Stomach (tissue), 9 donors: Measurements from ENCODE around the gene ATOH8. TPM values are rescaled to one million over a fixed set of nuclear protein-coding genes. Genes with fewer than 3 reads are reported as not detected.

Experiments used
- DNase-seq, 2 donors: peaks; one replicate each; pipeline versions ENCODE4 v3.0.0 to v3.0.0-alpha.2; 2013 to 2019
- H3K27ac ChIP-seq, 5 donors: fragments of 200-600 bp in 4 of 5; sonication (generic) in 4 of 5; one replicate each; pipeline ENCODE4 v1.5.1; 2013 to 2019; ENCODE audit warnings: mild to moderate bottlenecking in 1 of 5, moderate library complexity in 1 of 5
- H3K27me3 ChIP-seq, 3 donors: fragments of 200-600 bp; sonication (generic); one replicate each; pipeline ENCODE4 v1.5.1; 2017 to 2019; ENCODE audit warnings: mixed run types in 1 of 3
- H3K36me3 ChIP-seq, 4 donors: fragments of 200-600 bp; sonication (generic); 1 replicate in 3 of 4; 2 replicates in 1 of 4; pipeline ENCODE4 v1.5.1; 2016 to 2019
- H3K4me1 ChIP-seq, 4 donors: fragments of 200-600 bp; sonication (generic); one replicate each; pipeline ENCODE4 v1.5.1; 2016 to 2019
- H3K4me3 ChIP-seq, 4 donors: fragments of 200-600 bp; sonication (generic) in 3 of 4; one replicate each; pipeline ENCODE4 v1.5.1; 2016 to 2019; ENCODE audit warnings: mild to moderate bottlenecking in 1 of 4
- H3K9me3 ChIP-seq, 4 donors: fragments of 200-600 bp; sonication (generic); one replicate each; pipeline ENCODE4 v1.5.1; 2016 to 2019
- CTCF ChIP-seq, 7 experiments: fragments of 450-650 bp in 4 of 7; fragments of 200-600 bp in 3 of 7; sonication (generic) in 3 of 7; IDR thresholded peaks; one replicate each; pipeline ENCODE4 v1.5.1; 2016 to 2019; ENCODE audit warnings: antibody characterized with exemption in 7 of 7, control low read depth in 2 of 7, mild to moderate bottlenecking in 1 of 7
- EP300 ChIP-seq: sonication (generic); formaldehyde crosslinking; IDR thresholded peaks from one replicate; pipeline ENCODE4 v1.6.1; 2017; ENCODE audit warnings: antibody characterized with exemption
- POLR2A ChIP-seq, 4 donors: fragments of 450-650 bp; IDR thresholded peaks; one replicate each; pipeline ENCODE4 v1.6.1; 2016; ENCODE audit warnings: antibody characterized with exemption in 4 of 4, control low read depth in 2 of 4, mild to moderate bottlenecking in 1 of 4, moderate library complexity in 1 of 4
- POLR2AphosphoS5 ChIP-seq, 3 donors: sonication (generic); formaldehyde crosslinking; IDR thresholded peaks; one replicate each; pipeline ENCODE4 v1.6.1; 2016; ENCODE audit warnings: antibody characterized with exemption in 3 of 3
- WGBS, 5 donors: extraction: QIAGEN DNeasy Blood & Tissue Kit in 3 of 5; methylation state at CpG; one replicate each; pipeline versions ENCODE4 v1.1.5 to v1.1.7; 2013 to 2018; 5-methylcytosine and 5-hydroxymethylcytosine counted together
- intact Hi-C: fragments of 100-400 bp; cut with DNase I; formaldehyde crosslinking; loops from one replicate; pipeline ENCODE4 v1.15.1; 2023; ENCODE audit warnings: low total_unique reads
- polyA plus RNA-seq, 3 donors: library from polyadenylated mRNA; stranded (reverse); fragments of 200-250 nt; gene quantifications; one replicate each; pipeline ENCODE4 v1.2.3, GENCODE V29; 2013
- total RNA-seq, 5 donors: library from RNA; depleted of rRNA; stranded (reverse); fragments of >200 nt; gene quantifications; one replicate each; pipeline versions ENCODE4 v1.1.0 to v1.2.3, GENCODE V29; 2014 to 2016
- donor health status: healthy with polysubstance abuse.
- donor health status: Bipolar disorder and iron deficiency.
- donor health status: healthy.

Gene ATOH8
- total and polyA plus RNA-seq, 8 donors, result 2.3 to 23.2 (median 13.3) TPM

GRCh38 chr2:85761512-85761944 is 7.7 kb downstream of the ATOH8 start:
- H3K4me1 ChIP-seq, result peaks cover 31 to 68% (median 60%) of the 10 kb centered on the region in 4 donors

GRCh38 chr2:85761946-85762345 is 8.2 kb downstream of the ATOH8 start:
- 77 to 84% (median 81%) methylated on average over 4 of the region's 4 CpGs for WGBS, 5 donors
- H3K4me1 ChIP-seq, result peaks cover 27 to 66% (median 58%) of the 10 kb centered on the region in 4 donors

More at GRCh38 chr2:85761512-85761944, 7.7 kb downstream of the ATOH8 start:
- TF ChIP-seq CTCF (IDR thresholded peaks at IDR 0.05), result no peak
- TF ChIP-seq EP300, result no peak
- WGBS, 5 donors, result 32 to 60% (median 55%) methylated on average over 3 of the region's 3 CpGs
- peak overlapping the region in 1 of 4 donors; percentile 13 for H3K4me3 ChIP-seq
- intact Hi-C loops, result no loop called here
- peak in 1 of 2 donors; percentile 51 for DNase-seq
- no peak overlapping the region for H3K27ac ChIP-seq
- H3K36me3 ChIP-seq, result peaks cover 0 to 25% (median 23%) of the 10 kb centered on the region in 4 donors
- no peaks in the 10 kb centered on the region for H3K9me3 ChIP-seq
- H3K27me3 ChIP-seq, result peaks cover 0 to 14% (median 0%) of the 10 kb centered on the region in 3 donors

GRCh38 chr2:85763132-85763531 is 9.3 kb downstream of the ATOH8 start:
- 71 to 85% (median 75%) methylated on average over 4 of the region's 4 CpGs for WGBS, 5 donors

More at GRCh38 chr2:85761946-85762345, 8.2 kb downstream of the ATOH8 start:
- intact Hi-C loops, result no loop called here
- H3K27ac ChIP-seq, result no peak overlapping the region
- TF ChIP-seq CTCF (IDR thresholded peaks at IDR 0.05) (no peak), EP300 (no peak), POLR2AphosphoS5 (IDR thresholded peaks at IDR 0.05) (no peak), POLR2A (IDR thresholded peaks at IDR 0.05) (no peak)
- DNase-seq, result no peak
- peaks cover 0 to 25% (median 23%) of the 10 kb centered on the region in 4 donors for H3K36me3 ChIP-seq
- H3K27me3 ChIP-seq, result peaks cover 0 to 14% (median 0%) of the 10 kb centered on the region in 3 donors
- no peaks in the 10 kb centered on the region for H3K9me3 ChIP-seq
- peak overlapping the region in 1 of 4 donors; percentile 13 for H3K4me3 ChIP-seq

GRCh38 chr2:85763831-85764230 is 10.0 kb downstream of the ATOH8 start:
- Histone ChIP-seq H3K4me1 (peaks cover 29 to 64% (median 54%) of the 10 kb centered on the region in 4 donors), H3K27ac (no peak overlapping the region), H3K27me3 (peaks cover 0 to 14% (median 0%) of the 10 kb centered on the region in 3 donors), H3K4me3 (no peak overlapping the region), H3K36me3 (peaks cover 0 to 30% (median 23%) of the 10 kb centered on the region in 4 donors), H3K9me3 (no peaks in the 10 kb centered on the region)
- TF ChIP-seq CTCF (IDR thresholded peaks at IDR 0.05) (no peak), POLR2AphosphoS5 (IDR thresholded peaks at IDR 0.05) (no peak), EP300 (no peak), POLR2A (IDR thresholded peaks at IDR 0.05) (no peak)
- intact Hi-C loops, result no loop called here
- no peak for DNase-seq
- 84 to 88% (median 86%) methylated on average over 6 to 16 of the region's 16 CpGs for WGBS, 5 donors

More at GRCh38 chr2:85763132-85763531, 9.3 kb downstream of the ATOH8 start:
- peaks cover 28 to 64% (median 54%) of the 10 kb centered on the region in 4 donors for H3K4me1 ChIP-seq
- no peaks in the 10 kb centered on the region for H3K9me3 ChIP-seq
- DNase-seq, result no peak
- H3K27me3 ChIP-seq, result peaks cover 0 to 14% (median 0%) of the 10 kb centered on the region in 3 donors
- no peak overlapping the region for H3K4me3 ChIP-seq
- intact Hi-C loops, result no loop called here
- H3K36me3 ChIP-seq, result peaks cover 0 to 30% (median 23%) of the 10 kb centered on the region in 4 donors
- TF ChIP-seq CTCF (IDR thresholded peaks at IDR 0.05), result no peak
- no peak for TF ChIP-seq POLR2A (IDR thresholded peaks at IDR 0.05)
- no peak for TF ChIP-seq POLR2AphosphoS5 (IDR thresholded peaks at IDR 0.05)
- TF ChIP-seq EP300, result no peak
- H3K27ac ChIP-seq, result no peak overlapping the region
